HG02642 (cell line): Measurements from ENCODE around the gene VPS35L.

ENCODE experiments used
- ATAC-seq: cut with Tn5 transposase; IDR thresholded peaks from one replicate; pipeline ENCODE4 v1.9.1; 2021; ENCODE audit warnings: mild to moderate bottlenecking; ENCODE audit not compliant: unreplicated experiment, poor library complexity

Gene VPS35L

DNA sequence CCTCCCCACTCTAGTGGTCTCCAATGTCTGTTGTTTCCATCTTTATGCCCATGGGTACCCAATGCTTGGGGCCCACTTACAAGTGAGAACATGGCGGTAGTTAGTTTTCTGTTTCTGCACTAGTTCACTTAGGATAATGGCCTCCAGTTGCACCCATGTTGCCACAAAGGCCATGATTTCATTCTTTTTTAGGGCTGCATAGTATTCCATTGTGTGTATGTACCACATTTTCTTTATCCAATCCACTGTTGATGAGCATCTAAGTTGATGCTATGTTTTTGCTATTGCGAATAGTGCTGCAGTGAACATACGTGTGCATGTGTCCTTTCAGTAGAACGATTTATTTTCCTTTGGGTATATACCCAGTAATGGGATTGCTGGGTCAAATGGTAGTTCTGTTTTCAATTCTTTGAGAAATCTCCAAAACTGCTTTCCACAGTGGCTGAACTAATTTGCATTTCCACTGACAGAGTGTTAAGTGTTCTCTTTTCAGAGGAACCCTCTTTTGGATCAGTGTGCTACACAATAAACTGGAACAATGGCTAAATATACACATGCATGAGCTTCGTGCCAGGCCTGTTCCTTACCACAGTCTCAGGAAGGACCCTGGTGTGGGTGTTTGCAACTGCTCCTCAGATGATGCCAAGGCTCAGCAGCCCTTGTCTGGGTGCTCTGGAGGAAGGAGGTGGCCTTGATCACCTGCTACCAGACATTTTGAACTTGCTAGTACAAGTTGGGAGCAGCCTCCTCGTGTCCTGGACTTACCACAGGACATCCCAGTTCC is 128.1 kb downstream of the VPS35L start:
- ATAC-seq: no peak

- ATAC-seq: no peak
Observed at GRCh38 chr16:19685176-19685575, 129.7 kb downstream of the VPS35L start.

DNA sequence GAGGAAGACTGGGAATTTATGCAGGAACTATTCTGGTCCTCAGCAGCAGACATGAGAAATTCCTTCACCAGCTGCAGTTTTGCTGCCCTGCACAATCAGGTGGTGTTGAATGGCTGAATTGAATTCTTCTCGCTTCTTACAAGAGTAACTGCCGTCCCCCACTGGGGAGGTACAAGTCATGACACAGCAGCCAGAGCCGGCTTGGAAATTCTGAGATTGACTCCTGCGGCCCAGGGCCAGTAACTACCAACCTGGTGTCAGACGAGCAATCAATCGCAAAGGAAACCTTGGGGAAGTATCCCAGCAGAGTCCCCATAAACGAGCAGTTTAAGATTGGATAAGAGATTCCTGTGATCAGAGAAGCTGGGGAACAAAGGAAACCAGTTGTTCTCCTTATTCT is 131.8 kb downstream of the VPS35L start:
- ATAC-seq: no peak

DNA sequence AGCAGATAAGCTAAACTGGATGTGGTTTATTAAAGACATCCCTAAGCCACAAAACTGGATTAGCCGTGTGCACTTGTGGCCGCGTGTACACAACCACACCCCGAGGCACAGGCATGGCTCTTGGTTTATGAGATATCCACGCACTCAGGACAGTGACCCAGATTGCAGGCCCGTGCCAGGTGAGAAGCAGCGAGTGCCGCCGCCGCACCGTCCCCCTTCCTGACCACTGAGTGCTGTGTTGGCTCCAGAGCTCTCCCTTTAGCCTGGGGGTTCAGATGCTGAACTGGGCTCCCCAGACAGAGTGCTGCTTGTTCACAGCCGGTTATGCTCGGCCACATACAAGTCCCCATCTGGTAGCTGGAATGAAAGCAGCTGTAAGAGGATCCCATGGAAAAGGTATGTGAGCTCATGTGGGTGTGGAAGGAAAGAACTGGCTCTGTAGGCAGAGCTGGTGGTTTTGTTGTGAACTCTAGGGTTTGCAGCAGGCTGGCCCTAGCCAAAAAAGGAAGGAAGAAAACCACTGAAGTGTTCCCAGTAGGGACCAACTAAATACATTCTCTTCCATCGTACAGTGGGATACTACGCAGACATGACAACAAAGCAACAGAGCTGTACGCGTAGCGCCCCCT is 133.0 kb downstream of the VPS35L start:
- ATAC-seq: no peak

- ATAC-seq: no peak
Observed at GRCh38 chr16:19689342-19689741, 133.8 kb downstream of the VPS35L start.

DNA sequence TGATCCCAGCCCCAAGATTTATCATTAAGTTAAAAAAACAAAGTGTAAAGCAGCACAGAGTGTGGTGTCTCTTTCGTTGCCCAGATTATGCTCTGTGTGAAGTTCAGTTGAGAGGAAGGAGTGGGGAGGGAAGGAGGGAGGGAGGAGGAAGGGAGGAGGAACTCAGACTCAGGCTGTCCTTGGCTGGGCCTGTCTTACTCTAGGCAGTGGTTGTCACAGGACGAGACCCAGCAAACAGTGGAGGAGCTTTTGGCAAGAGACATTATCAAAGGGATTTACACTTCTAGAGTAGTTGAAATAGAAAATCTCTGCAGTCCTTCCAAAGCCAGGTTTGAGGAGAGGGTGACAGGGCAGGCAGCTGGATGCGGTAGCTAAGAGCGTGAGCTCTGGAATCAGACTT is 134.7 kb downstream of the VPS35L start:
- ATAC-seq: no peak

- ATAC-seq: no peak
Observed at GRCh38 chr16:19691161-19691711, 135.7 kb downstream of the VPS35L start.

DNA sequence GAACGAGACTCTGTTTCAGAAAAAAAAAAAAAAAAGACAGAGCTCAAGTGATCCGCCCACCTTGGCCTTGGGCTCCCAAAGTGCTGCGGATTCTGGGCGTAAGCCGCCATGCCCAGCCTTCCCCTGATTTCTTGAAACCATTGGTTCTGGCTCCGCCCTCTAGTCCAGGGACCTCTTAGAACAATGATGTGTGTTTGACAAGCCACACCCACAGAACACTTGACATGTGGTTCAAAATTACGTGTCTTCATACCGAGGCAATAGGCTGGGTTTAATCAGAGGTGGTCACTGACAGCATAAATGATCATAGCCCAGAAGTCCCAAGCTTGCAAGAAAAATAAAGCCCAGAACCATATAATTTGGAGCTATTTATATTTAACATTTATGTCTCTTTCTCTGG is 139.5 kb downstream of the VPS35L start:
- ATAC-seq: no peak

GRCh38 chr16:19696328-19696727 is 140.8 kb downstream of the VPS35L start:
- no peak for ATAC-seq

DNA sequence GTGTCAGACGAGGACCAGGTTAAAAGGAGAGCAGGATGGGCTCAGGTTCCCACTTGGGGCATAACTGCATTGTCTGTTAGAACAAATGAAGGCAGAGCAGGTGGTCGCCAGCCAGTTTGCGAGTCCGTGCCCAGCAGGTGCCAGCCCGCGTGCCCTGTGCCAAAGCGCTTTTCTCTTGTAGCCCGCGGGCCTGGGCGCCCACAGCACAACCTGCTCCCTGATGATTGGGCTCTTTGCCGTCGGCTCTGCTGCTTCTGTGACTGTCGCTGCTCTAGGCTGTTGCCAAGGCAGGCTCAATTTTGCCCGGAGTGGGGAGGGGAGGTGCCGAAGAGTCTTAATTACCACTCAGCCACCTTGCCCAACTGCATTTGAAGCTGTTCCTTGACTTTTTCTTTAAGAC is 141.5 kb downstream of the VPS35L start:
- no peak for ATAC-seq

DNA sequence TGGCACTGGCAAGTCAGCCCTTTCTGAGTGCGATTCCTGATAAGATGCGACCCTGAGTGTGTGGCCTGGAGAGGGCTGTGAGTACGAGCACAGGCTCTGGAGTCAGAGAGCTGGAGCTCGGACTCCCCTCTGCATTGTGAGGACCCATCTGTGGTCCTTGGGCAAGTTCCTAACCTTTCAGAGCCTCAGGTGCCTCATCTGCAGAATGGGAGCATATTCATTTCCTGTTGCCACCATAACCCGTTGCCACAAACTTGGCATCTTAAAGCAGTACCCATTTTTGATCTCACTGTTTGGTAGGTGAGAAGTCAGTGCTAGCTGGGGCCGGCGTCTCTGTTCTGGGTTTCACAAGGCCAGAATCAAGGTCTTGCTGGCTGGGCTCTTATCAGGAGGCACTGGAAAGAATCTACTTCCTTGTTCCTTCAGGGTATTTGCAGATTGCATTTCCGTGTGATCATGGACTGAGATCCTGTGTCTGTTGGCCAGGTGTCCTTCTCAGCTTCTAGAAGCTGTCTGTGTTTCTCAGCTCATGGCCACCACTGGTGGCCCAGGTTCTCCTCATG is 142.3 kb downstream of the VPS35L start:
- ATAC-seq: no peak

- no peak for ATAC-seq
Observed at GRCh38 chr16:19698480-19699465, 143.3 kb downstream of the VPS35L start.

DNA sequence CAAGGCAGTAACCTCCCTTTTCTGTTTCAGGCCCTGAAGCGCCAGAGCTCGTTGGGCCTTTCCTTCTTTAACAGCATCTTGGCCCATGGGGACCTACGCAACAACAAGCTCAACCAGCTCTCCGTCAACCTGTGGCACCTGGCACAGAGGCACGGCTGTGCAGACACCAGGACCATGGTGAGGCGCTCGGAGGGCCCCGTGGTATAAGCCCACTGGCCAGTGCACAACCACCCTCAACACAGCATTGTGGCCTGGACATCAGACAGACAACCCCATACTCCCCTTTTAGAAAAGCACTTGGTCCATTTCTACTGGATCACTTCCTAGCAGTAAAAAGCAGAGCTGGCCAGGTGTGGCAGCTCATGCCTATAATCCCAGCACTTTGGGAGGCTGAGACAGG is 144.0 kb downstream of the VPS35L start:
- ATAC-seq: no peak

DNA sequence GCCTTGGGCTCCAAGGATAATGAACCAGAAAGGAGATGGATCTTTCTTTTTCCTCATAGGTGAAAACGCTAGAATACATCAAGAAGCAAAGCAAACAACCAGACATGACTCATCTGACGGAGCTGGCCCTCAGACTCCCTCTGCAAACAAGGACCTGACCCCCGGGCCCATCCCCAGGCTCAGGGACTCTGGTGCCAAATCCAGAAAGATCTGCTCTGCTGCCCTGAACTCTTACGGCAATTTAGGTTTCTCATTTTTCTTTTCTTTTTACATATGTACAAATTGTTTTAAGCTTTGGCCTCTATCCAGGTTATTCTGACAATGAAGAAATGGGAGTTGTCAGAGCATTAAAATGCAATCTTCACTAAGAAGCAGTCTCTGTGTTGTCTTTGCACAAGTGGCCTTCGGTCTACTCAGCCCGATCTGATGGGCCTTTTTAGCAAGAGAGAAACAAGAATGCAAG is 144.8 kb downstream of the VPS35L start:
- no peak for ATAC-seq

GRCh38 chr16:19701091-19701490 is 145.6 kb downstream of the VPS35L start:
- ATAC-seq: no peak

DNA sequence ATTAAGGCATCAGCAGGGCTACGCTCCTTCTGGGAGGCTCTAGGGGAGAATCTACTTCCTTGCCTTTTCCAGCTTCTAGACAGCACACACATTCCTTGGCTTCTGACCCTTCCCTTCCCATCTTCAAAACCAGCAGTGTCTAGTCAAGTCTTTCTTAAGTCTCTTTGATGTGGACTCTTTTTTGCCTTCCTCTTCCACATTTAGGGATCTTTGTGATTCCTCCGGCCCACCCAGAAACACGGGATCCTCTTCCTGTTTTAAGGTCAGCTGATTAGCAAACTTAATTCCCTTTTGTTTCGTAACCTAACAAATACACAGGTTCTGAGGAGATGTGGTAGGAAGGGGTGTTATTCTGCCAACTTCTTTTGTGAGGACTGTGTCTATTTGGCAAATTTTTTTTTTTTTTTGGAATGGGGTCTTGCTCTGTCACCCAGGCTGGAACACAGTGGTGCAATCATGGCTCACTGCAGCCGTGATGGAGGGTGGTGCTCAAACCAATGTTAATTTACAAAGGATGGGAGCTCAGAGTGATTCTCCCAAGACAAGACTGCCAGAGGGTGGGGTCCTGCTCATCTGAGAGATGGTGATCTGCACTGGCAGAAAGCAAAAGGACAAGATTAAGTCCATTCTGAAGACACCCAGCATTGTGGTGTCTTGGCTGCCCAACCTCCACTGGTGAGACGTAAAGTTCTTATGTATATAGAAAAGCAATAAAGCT is 147.8 kb downstream of the VPS35L start:
- no peak for ATAC-seq

- no peak for ATAC-seq
Observed at GRCh38 chr16:19704321-19705145, 149.0 kb downstream of the VPS35L start.

GRCh38 chr16:19705146-19705501 is 149.6 kb downstream of the VPS35L start:
- ATAC-seq: no peak

GRCh38 chr16:19705843-19706242 is 150.3 kb downstream of the VPS35L start:
- no peak for ATAC-seq
